HEK293 (cell line): ENCODE measurements around the gene FOXN1.

ENCODE experiments used
- CTCF ChIA-PET: fragments of 350-600 bp; formaldehyde crosslinking; extraction: SDS; loops from one replicate; lab custom pipeline; 2021; ENCODE audit warnings: antibody characterized with exemption; lab: Yijun Ruan, JAX
- POLR2A ChIA-PET: fragments of 300-600 bp; formaldehyde crosslinking; extraction: SDS; loops from one replicate; lab custom pipeline; 2020; ENCODE audit warnings: antibody characterized with exemption, inconsistent platforms; lab: Yijun Ruan, JAX
- H3K27ac ChIP-seq: fragments of 200-500 bp; sonication (Bioruptor generic); 2 replicates; pipeline ENCODE4 v1.5.1; 2014; ENCODE audit warnings: low read depth, low read length, control low read depth, inconsistent platforms; ENCODE audit errors: extremely low read depth
- H3K36me3 ChIP-seq, 2 experiments: fragments of 200-500 bp in 1 of 2; sonication (Bioruptor generic) in 1 of 2; 1 replicate in 1 of 2; 2 replicates in 1 of 2; pipeline ENCODE4 v1.5.1; 2014 to 2017; ENCODE audit warnings: inconsistent platforms in 2 of 2, low read length in 2 of 2; ENCODE audit not compliant: control insufficient read depth in 2 of 2, insufficient read depth in 1 of 2
- H3K4me1 ChIP-seq: fragments of 200-500 bp; sonication (Bioruptor generic); 2 replicates; pipeline ENCODE4 v1.5.1; 2014; ENCODE audit warnings: mild to moderate bottlenecking, low read length, inconsistent platforms; ENCODE audit not compliant: control insufficient read depth, insufficient read depth
- H3K4me3 ChIP-seq: 2 replicates; pipeline ENCODE4 v1.5.1; 2011; ENCODE audit warnings: low read depth, mild to moderate bottlenecking, control low read depth, low read length, moderate library complexity
- H3K9me3 ChIP-seq: fragments of 200-500 bp; sonication (Bioruptor generic); 2 replicates; pipeline ENCODE4 v1.5.1; 2014; ENCODE audit warnings: low read depth, low read length, inconsistent platforms; ENCODE audit not compliant: control insufficient read depth, insufficient read depth
- EGR2 ChIP-seq: fragments of 450-650 bp; formaldehyde crosslinking; IDR thresholded peaks from 2 replicates; pipeline ENCODE4 v1.5.1; 2016; ENCODE audit warnings: low read depth, missing biosample characterization, missing genetic modification characterization
- FEZF1 ChIP-seq: fragments of 450-650 bp; formaldehyde crosslinking; IDR thresholded peaks from 2 replicates; pipeline ENCODE4 v1.5.1; 2016; ENCODE audit warnings: missing biosample characterization, missing genetic modification characterization
- GLI4 ChIP-seq: fragments of 450-650 bp; formaldehyde crosslinking; IDR thresholded peaks from 2 replicates; pipeline ENCODE4 v1.5.1; 2016; ENCODE audit warnings: missing biosample characterization, missing genetic modification characterization
- GLIS1 ChIP-seq: fragments of 450-650 bp; formaldehyde crosslinking; IDR thresholded peaks from 2 replicates; pipeline ENCODE4 v1.5.1; 2016; ENCODE audit warnings: missing biosample characterization, missing genetic modification characterization
- KLF7 ChIP-seq: fragments of 450-650 bp; formaldehyde crosslinking; IDR thresholded peaks from 2 replicates; pipeline ENCODE4 v1.5.1; 2016; ENCODE audit warnings: missing biosample characterization, missing genetic modification characterization, borderline replicate concordance
- PRDM1 ChIP-seq: fragments of 450-650 bp; formaldehyde crosslinking; IDR thresholded peaks from 2 replicates; pipeline ENCODE4; 2016; ENCODE audit warnings: missing biosample characterization, missing genetic modification characterization
- PRDM10 ChIP-seq: fragments of 450-650 bp; formaldehyde crosslinking; IDR thresholded peaks from 2 replicates; pipeline ENCODE4 v1.5.1; 2016; ENCODE audit warnings: missing biosample characterization, missing genetic modification characterization
- PRDM4 ChIP-seq: fragments of 450-650 bp; formaldehyde crosslinking; IDR thresholded peaks from 2 replicates; pipeline ENCODE4 v1.5.1; 2017; ENCODE audit warnings: missing biosample characterization, missing genetic modification characterization
- SALL2 ChIP-seq: fragments of 450-650 bp; formaldehyde crosslinking; IDR thresholded peaks from 2 replicates; pipeline ENCODE4 v1.5.0; 2017; ENCODE audit warnings: missing biosample characterization, mild to moderate bottlenecking, missing genetic modification characterization, borderline replicate concordance
- SP2 ChIP-seq: fragments of 450-650 bp; formaldehyde crosslinking; IDR thresholded peaks from 2 replicates; pipeline ENCODE4 v1.5.1; 2016; ENCODE audit warnings: missing biosample characterization, missing genetic modification characterization
- ZBTB7A ChIP-seq: fragments of 450-650 bp; formaldehyde crosslinking; IDR thresholded peaks from 2 replicates; pipeline ENCODE4 v1.5.1; 2016; ENCODE audit warnings: low read depth, missing biosample characterization, missing genetic modification characterization
- ZFP41 ChIP-seq: fragments of 450-650 bp; formaldehyde crosslinking; IDR thresholded peaks from 2 replicates; pipeline ENCODE4 v1.5.1; 2016; ENCODE audit warnings: missing biosample characterization, missing genetic modification characterization, borderline replicate concordance
- ZIC2 ChIP-seq: fragments of 450-650 bp; formaldehyde crosslinking; IDR thresholded peaks from 2 replicates; pipeline ENCODE4 v1.5.1; 2016; ENCODE audit warnings: missing biosample characterization, missing genetic modification characterization
- ZNF140 ChIP-seq: fragments of 450-650 bp; formaldehyde crosslinking; IDR thresholded peaks from 2 replicates; pipeline ENCODE4 v1.5.1; 2016; ENCODE audit warnings: missing biosample characterization, missing genetic modification characterization
- ZNF169 ChIP-seq: fragments of 450-650 bp; formaldehyde crosslinking; IDR thresholded peaks from 2 replicates; pipeline ENCODE4 v1.5.1; 2016; ENCODE audit warnings: missing biosample characterization, missing genetic modification characterization
- ZNF184 ChIP-seq: fragments of 450-650 bp; IDR thresholded peaks from 2 replicates; pipeline ENCODE4 v1.5.1; 2018; ENCODE audit warnings: missing biosample characterization, mild to moderate bottlenecking, missing genetic modification characterization
- ZNF302 ChIP-seq: fragments of 450-650 bp; formaldehyde crosslinking; IDR thresholded peaks from 2 replicates; pipeline ENCODE4 v1.5.1; 2016; ENCODE audit warnings: missing biosample characterization, missing genetic modification characterization, low read depth
- ZNF354C ChIP-seq: fragments of 450-650 bp; formaldehyde crosslinking; IDR thresholded peaks from 2 replicates; pipeline ENCODE4 v1.5.1; 2016; ENCODE audit warnings: missing biosample characterization, missing genetic modification characterization, low read depth, borderline replicate concordance
- ZNF404 ChIP-seq: fragments of 450-650 bp; formaldehyde crosslinking; IDR thresholded peaks from 2 replicates; pipeline ENCODE4 v1.5.1; 2017; ENCODE audit warnings: missing biosample characterization, missing genetic modification characterization
- ZNF501 ChIP-seq: fragments of 450-650 bp; formaldehyde crosslinking; IDR thresholded peaks from 2 replicates; pipeline ENCODE4 v1.5.1; 2016; ENCODE audit warnings: missing biosample characterization, missing genetic modification characterization
- ZNF558 ChIP-seq: fragments of 450-650 bp; formaldehyde crosslinking; IDR thresholded peaks from 2 replicates; pipeline ENCODE4 v1.5.1; 2016; ENCODE audit warnings: missing biosample characterization, missing genetic modification characterization
- ZNF792 ChIP-seq: fragments of 450-650 bp; formaldehyde crosslinking; IDR thresholded peaks from 2 replicates; pipeline ENCODE4 v1.5.1; 2016; ENCODE audit warnings: missing biosample characterization, missing genetic modification characterization
- ZNF843 ChIP-seq: fragments of 450-650 bp; formaldehyde crosslinking; IDR thresholded peaks from 2 replicates; pipeline ENCODE4 v1.5.1; 2016; ENCODE audit warnings: missing biosample characterization, missing genetic modification characterization
- ZXDB ChIP-seq: fragments of 450-650 bp; formaldehyde crosslinking; IDR thresholded peaks from 2 replicates; pipeline ENCODE4 v1.5.1; 2016; ENCODE audit warnings: missing biosample characterization, missing genetic modification characterization
- TF ChIP-seq, protein P1 (sequence below): fragments of 450-650 bp; IDR thresholded peaks from 2 replicates; pipeline ENCODE4 v1.5.1; 2018; ENCODE audit warnings: missing biosample characterization, missing genetic modification characterization
- TF ChIP-seq, protein P2 (sequence below): fragments of 450-650 bp; formaldehyde crosslinking; IDR thresholded peaks from 2 replicates; pipeline ENCODE4 v1.5.1; 2016; ENCODE audit warnings: missing biosample characterization, missing genetic modification characterization
- TF ChIP-seq, protein P3 (sequence below): fragments of 450-650 bp; formaldehyde crosslinking; IDR thresholded peaks from 2 replicates; pipeline ENCODE4 v1.5.0; 2017; ENCODE audit warnings: missing biosample characterization, missing genetic modification characterization, borderline replicate concordance

FOXN1 gene

GRCh38 chr17:28491286-28491685 is 14.9 kb upstream of the FOXN1 start (continued):
- TF ChIP-seq ZXDB, result no peak
- no peak for TF ChIP-seq ZNF792 (tag by site-specific recombination)
- TF ChIP-seq GLIS1 (tag by site-specific recombination), result no peak
- no peak for TF ChIP-seq SP2
- no peak for TF ChIP-seq ZNF302 (tag by site-specific recombination)
- TF ChIP-seq ZNF558 (tag by site-specific recombination), result no peak
- no peak for TF ChIP-seq ZNF843 (tag by site-specific recombination)

- Histone ChIP-seq H3K4me1 (no peaks in the 10 kb centered on the region), H3K4me3 (no peak overlapping the region), H3K36me3 (no peaks in the 10 kb centered on the region), H3K9me3 (no peaks in the 10 kb centered on the region), H3K27ac (no peak overlapping the region)
- ChIA-PET POLR2A (no interaction called here), CTCF (interaction anchor here (0.6 to 7.1 kb wide), 5 partner anchors 14 to 142 kb away, joined by 3 to 155 read pairs (median 5); no protein-coding TSS in a partner anchor)
- TF ChIP-seq, protein P1, sequence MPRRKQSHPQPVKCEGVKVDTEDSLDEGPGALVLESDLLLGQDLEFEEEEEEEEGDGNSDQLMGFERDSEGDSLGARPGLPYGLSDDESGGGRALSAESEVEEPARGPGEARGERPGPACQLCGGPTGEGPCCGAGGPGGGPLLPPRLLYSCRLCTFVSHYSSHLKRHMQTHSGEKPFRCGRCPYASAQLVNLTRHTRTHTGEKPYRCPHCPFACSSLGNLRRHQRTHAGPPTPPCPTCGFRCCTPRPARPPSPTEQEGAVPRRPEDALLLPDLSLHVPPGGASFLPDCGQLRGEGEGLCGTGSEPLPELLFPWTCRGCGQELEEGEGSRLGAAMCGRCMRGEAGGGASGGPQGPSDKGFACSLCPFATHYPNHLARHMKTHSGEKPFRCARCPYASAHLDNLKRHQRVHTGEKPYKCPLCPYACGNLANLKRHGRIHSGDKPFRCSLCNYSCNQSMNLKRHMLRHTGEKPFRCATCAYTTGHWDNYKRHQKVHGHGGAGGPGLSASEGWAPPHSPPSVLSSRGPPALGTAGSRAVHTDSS (tag by site-specific recombination), result no peak
- TF ChIP-seq ZNF404 (no peak), PRDM10 (tag by site-specific recombination) (no peak), ZBTB7A (no peak), ZNF184 (no peak), SALL2 (tag by site-specific recombination) (no peak), ZNF501 (tag by site-specific recombination) (no peak), ZNF169 (tag by site-specific recombination) (no peak), EGR2 (tag by site-specific recombination) (no peak), KLF7 (tag by site-specific recombination) (no peak), ZNF140 (tag by site-specific recombination) (no peak), PRDM4 (tag by site-specific recombination) (no peak), PRDM1 (no peak), ZIC2 (tag by site-specific recombination) (no peak), FEZF1 (tag by site-specific recombination) (no peak), GLI4 (tag by site-specific recombination) (no peak), ZFP41 (tag by site-specific recombination) (no peak), ZNF354C (tag by site-specific recombination) (no peak)
- TF ChIP-seq, protein P2, sequence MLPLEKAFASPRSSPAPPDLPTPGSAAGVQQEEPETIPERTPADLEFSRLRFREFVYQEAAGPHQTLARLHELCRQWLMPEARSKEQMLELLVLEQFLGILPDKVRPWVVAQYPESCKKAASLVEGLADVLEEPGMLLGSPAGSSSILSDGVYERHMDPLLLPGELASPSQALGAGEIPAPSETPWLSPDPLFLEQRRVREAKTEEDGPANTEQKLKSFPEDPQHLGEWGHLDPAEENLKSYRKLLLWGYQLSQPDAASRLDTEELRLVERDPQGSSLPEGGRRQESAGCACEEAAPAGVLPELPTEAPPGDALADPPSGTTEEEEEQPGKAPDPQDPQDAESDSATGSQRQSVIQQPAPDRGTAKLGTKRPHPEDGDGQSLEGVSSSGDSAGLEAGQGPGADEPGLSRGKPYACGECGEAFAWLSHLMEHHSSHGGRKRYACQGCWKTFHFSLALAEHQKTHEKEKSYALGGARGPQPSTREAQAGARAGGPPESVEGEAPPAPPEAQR (tag by site-specific recombination), result no peak
- TF ChIP-seq, protein P3, sequence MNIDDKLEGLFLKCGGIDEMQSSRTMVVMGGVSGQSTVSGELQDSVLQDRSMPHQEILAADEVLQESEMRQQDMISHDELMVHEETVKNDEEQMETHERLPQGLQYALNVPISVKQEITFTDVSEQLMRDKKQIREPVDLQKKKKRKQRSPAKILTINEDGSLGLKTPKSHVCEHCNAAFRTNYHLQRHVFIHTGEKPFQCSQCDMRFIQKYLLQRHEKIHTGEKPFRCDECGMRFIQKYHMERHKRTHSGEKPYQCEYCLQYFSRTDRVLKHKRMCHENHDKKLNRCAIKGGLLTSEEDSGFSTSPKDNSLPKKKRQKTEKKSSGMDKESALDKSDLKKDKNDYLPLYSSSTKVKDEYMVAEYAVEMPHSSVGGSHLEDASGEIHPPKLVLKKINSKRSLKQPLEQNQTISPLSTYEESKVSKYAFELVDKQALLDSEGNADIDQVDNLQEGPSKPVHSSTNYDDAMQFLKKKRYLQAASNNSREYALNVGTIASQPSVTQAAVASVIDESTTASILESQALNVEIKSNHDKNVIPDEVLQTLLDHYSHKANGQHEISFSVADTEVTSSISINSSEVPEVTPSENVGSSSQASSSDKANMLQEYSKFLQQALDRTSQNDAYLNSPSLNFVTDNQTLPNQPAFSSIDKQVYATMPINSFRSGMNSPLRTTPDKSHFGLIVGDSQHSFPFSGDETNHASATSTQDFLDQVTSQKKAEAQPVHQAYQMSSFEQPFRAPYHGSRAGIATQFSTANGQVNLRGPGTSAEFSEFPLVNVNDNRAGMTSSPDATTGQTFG (tag by site-specific recombination), result no peak
Measured at GRCh38 chr17:28491860-28492259, 14.3 kb upstream of the FOXN1 start.
